ENCODE measurements around the gene SLC8A3.

The SLC8A3 gene

GRCh38 chr14:70116278-70116677 lies 72.5 kb downstream of the SLC8A3 start:
- no peak overlapping the region for H2AK5ac ChIP-seq (ENCODE audit: low read length)
- WGBS (ENCODE audit: extremely low coverage, insufficient coverage, insufficient read length), result no CpG with 5 or more reads among the region's 5 CpGs
- H2AFZ ChIP-seq (ENCODE audit: insufficient read depth, low read length, poor library complexity), result no peak overlapping the region
- H3K18ac ChIP-seq (ENCODE audit: low read length), result no peak overlapping the region
- no peaks in the 10 kb centered on the region for H3K9me3 ChIP-seq (ENCODE audit: insufficient read depth, low read depth, low read length)
- H4K8ac ChIP-seq (ENCODE audit: low read depth, low read length), result no peak overlapping the region
- H2BK12ac ChIP-seq (ENCODE audit: low read length), result no peak overlapping the region
- H3K14ac ChIP-seq (ENCODE audit: low read length), result no peak overlapping the region
- no peaks in the 10 kb centered on the region for H3K4me1 ChIP-seq (ENCODE audit: control insufficient read depth in 1 of 2, insufficient read depth in 2 of 2, low read length in 2 of 2)
- H4K12ac ChIP-seq (ENCODE audit: low read depth, low read length), result no peak overlapping the region
- no peak overlapping the region for H2BK120ac ChIP-seq (ENCODE audit: insufficient read depth, low read length, poor library complexity)
- no peak overlapping the region for H3K4me2 ChIP-seq (ENCODE audit: low read length)
- H3K23ac ChIP-seq (ENCODE audit: low read length), result no peak overlapping the region
- no peak overlapping the region for H3K9ac ChIP-seq (ENCODE audit: low read length)
- no peak for DNase-seq
- no peaks in the 10 kb centered on the region for H3K79me1 ChIP-seq (ENCODE audit: low read length)
- H3K4me3 ChIP-seq (ENCODE audit: low read depth, low read length), result no peak overlapping the region
- H3K36me3 ChIP-seq (ENCODE audit: control insufficient read depth in 1 of 2, insufficient read depth in 2 of 2, low read length in 2 of 2), result no peaks in the 10 kb centered on the region
- H2BK5ac ChIP-seq (ENCODE audit: low read depth, low read length, poor library complexity), result no peak overlapping the region
- H4K91ac ChIP-seq (ENCODE audit: low read depth, low read length), result no peak overlapping the region
- no peak overlapping the region for H3K4ac ChIP-seq (ENCODE audit: low read depth, low read length)
- H3K27me3 ChIP-seq (ENCODE audit: insufficient read depth, low read length), result no peaks in the 10 kb centered on the region
- no peak overlapping the region for H3K27ac ChIP-seq (ENCODE audit: low read depth, low read length)
- H3K79me2 ChIP-seq (ENCODE audit: control insufficient read depth, insufficient read depth, low read length, poor library complexity), result no peaks in the 10 kb centered on the region

GRCh38 chr14:70114621-70115156 lies 74.1 kb downstream of the SLC8A3 start:
- no peak overlapping the region for H4K91ac ChIP-seq (ENCODE audit: low read depth, low read length)
- no peaks in the 10 kb centered on the region for H3K79me2 ChIP-seq (ENCODE audit: control insufficient read depth, insufficient read depth, low read length, poor library complexity)
- H3K36me3 ChIP-seq (ENCODE audit: control insufficient read depth in 1 of 2, insufficient read depth in 2 of 2, low read length in 2 of 2), result no peaks in the 10 kb centered on the region
- H4K12ac ChIP-seq (ENCODE audit: low read depth, low read length), result no peak overlapping the region
- no peak overlapping the region for H4K8ac ChIP-seq (ENCODE audit: low read depth, low read length)
- no peaks in the 10 kb centered on the region for H3K9me3 ChIP-seq (ENCODE audit: insufficient read depth, low read depth, low read length)
- H3K23ac ChIP-seq (ENCODE audit: low read length), result no peak overlapping the region
- WGBS (ENCODE audit: extremely low coverage, insufficient coverage, insufficient read length), result no CpG with 5 or more reads among the region's 12 CpGs
- no peak overlapping the region for H3K14ac ChIP-seq (ENCODE audit: low read length)
- H2AK5ac ChIP-seq (ENCODE audit: low read length), result no peak overlapping the region
- H2BK120ac ChIP-seq (ENCODE audit: insufficient read depth, low read length, poor library complexity), result no peak overlapping the region
- H3K18ac ChIP-seq (ENCODE audit: low read length), result no peak overlapping the region
- no peak overlapping the region for H3K27ac ChIP-seq (ENCODE audit: low read depth, low read length)
- no peak overlapping the region for H3K4me3 ChIP-seq (ENCODE audit: low read depth, low read length)
- H3K9ac ChIP-seq (ENCODE audit: low read length), result no peak overlapping the region
- H2AFZ ChIP-seq (ENCODE audit: insufficient read depth, low read length, poor library complexity), result no peak overlapping the region
- H2BK5ac ChIP-seq (ENCODE audit: low read depth, low read length, poor library complexity), result no peak overlapping the region
- no peak overlapping the region for H2BK12ac ChIP-seq (ENCODE audit: low read length)
- no peaks in the 10 kb centered on the region for H3K4me1 ChIP-seq (ENCODE audit: control insufficient read depth in 1 of 2, insufficient read depth in 2 of 2, low read length in 2 of 2)
- no peak for DNase-seq
- H3K4ac ChIP-seq (ENCODE audit: low read depth, low read length), result no peak overlapping the region
- H3K4me2 ChIP-seq (ENCODE audit: low read length), result no peak overlapping the region
- H3K79me1 ChIP-seq (ENCODE audit: low read length), result no peaks in the 10 kb centered on the region
- no peaks in the 10 kb centered on the region for H3K27me3 ChIP-seq (ENCODE audit: insufficient read depth, low read length)

- no peak overlapping the region for H4K91ac ChIP-seq (ENCODE audit: low read depth, low read length)
- H3K4ac ChIP-seq (ENCODE audit: low read depth, low read length), result no peak overlapping the region
- H3K79me2 ChIP-seq (ENCODE audit: control insufficient read depth, insufficient read depth, low read length, poor library complexity), result no peaks in the 10 kb centered on the region
- H3K23ac ChIP-seq (ENCODE audit: low read length), result no peak overlapping the region
- H2AFZ ChIP-seq (ENCODE audit: insufficient read depth, low read length, poor library complexity), result no peak overlapping the region
- H4K8ac ChIP-seq (ENCODE audit: low read depth, low read length), result no peak overlapping the region
- H2BK120ac ChIP-seq (ENCODE audit: insufficient read depth, low read length, poor library complexity), result no peak overlapping the region
- no peak overlapping the region for H2BK12ac ChIP-seq (ENCODE audit: low read length)
- no peaks in the 10 kb centered on the region for H3K79me1 ChIP-seq (ENCODE audit: low read length)
- WGBS (ENCODE audit: extremely low coverage, insufficient coverage, insufficient read length), result no CpG with 5 or more reads among the region's 2 CpGs
- no peaks in the 10 kb centered on the region for H3K36me3 ChIP-seq (ENCODE audit: control insufficient read depth in 1 of 2, insufficient read depth in 2 of 2, low read length in 2 of 2)
- no peaks in the 10 kb centered on the region for H3K27me3 ChIP-seq (ENCODE audit: insufficient read depth, low read length)
- no peak overlapping the region for H3K9ac ChIP-seq (ENCODE audit: low read length)
- H3K4me2 ChIP-seq (ENCODE audit: low read length), result no peak overlapping the region
- no peak overlapping the region for H3K27ac ChIP-seq (ENCODE audit: low read depth, low read length)
- H3K9me3 ChIP-seq (ENCODE audit: insufficient read depth, low read depth, low read length), result no peaks in the 10 kb centered on the region
- H3K14ac ChIP-seq (ENCODE audit: low read length), result no peak overlapping the region
- H4K12ac ChIP-seq (ENCODE audit: low read depth, low read length), result no peak overlapping the region
- DNase-seq, result peak; percentile 57 to 91
- H2BK5ac ChIP-seq (ENCODE audit: low read depth, low read length, poor library complexity), result no peak overlapping the region
- H2AK5ac ChIP-seq (ENCODE audit: low read length), result no peak overlapping the region
- no peaks in the 10 kb centered on the region for H3K4me1 ChIP-seq (ENCODE audit: control insufficient read depth in 1 of 2, insufficient read depth in 2 of 2, low read length in 2 of 2)
- H3K18ac ChIP-seq (ENCODE audit: low read length), result no peak overlapping the region
- H3K4me3 ChIP-seq (ENCODE audit: low read depth, low read length), result no peak overlapping the region
Observed at GRCh38 chr14:70113211-70113610, 75.5 kb downstream of the SLC8A3 start.

- Histone ChIP-seq H3K4ac (ENCODE audit: low read depth, low read length) (no peak overlapping the region), H3K4me2 (ENCODE audit: low read length) (no peak overlapping the region), H3K4me3 (ENCODE audit: low read depth, low read length) (no peak overlapping the region), H2AK5ac (ENCODE audit: low read length) (no peak overlapping the region), H3K14ac (ENCODE audit: low read length) (no peak overlapping the region), H2AFZ (ENCODE audit: insufficient read depth, low read length, poor library complexity) (no peak overlapping the region), H3K9me3 (ENCODE audit: insufficient read depth, low read depth, low read length) (no peaks in the 10 kb centered on the region), H3K79me2 (ENCODE audit: control insufficient read depth, insufficient read depth, low read length, poor library complexity) (no peaks in the 10 kb centered on the region), H4K12ac (ENCODE audit: low read depth, low read length) (no peak overlapping the region), H3K23ac (ENCODE audit: low read length) (no peak overlapping the region), H3K4me1 (ENCODE audit: control insufficient read depth in 1 of 2, insufficient read depth in 2 of 2, low read length in 2 of 2) (no peaks in the 10 kb centered on the region), H2BK120ac (ENCODE audit: insufficient read depth, low read length, poor library complexity) (no peak overlapping the region), H3K18ac (ENCODE audit: low read length) (no peak overlapping the region), H3K9ac (ENCODE audit: low read length) (no peak overlapping the region), H3K79me1 (ENCODE audit: low read length) (no peaks in the 10 kb centered on the region), H2BK5ac (ENCODE audit: low read depth, low read length, poor library complexity) (no peak overlapping the region), H4K91ac (ENCODE audit: low read depth, low read length) (no peak overlapping the region), H2BK12ac (ENCODE audit: low read length) (no peak overlapping the region), H3K27me3 (ENCODE audit: insufficient read depth, low read length) (no peaks in the 10 kb centered on the region), H3K27ac (ENCODE audit: low read depth, low read length) (no peak overlapping the region), H4K8ac (ENCODE audit: low read depth, low read length) (no peak overlapping the region), H3K36me3 (ENCODE audit: control insufficient read depth in 1 of 2, insufficient read depth in 2 of 2, low read length in 2 of 2) (no peaks in the 10 kb centered on the region)
- no CpG with 5 or more reads among the region's 3 CpGs for WGBS (ENCODE audit: extremely low coverage, insufficient coverage, insufficient read length)
- no peak for DNase-seq
Observed at GRCh38 chr14:70108419-70108818, 80.3 kb downstream of the SLC8A3 start.
